Eye (tissue), 1 donor: ENCODE measurements around the gene DACT3.

ENCODE experiments used
- DNase-seq: peaks from one replicate; pipeline ENCODE4 v3.0.0-alpha.2; 2015

Gene DACT3

GRCh38 chr19:46661020-46661731 is at the start of gene DACT3:
Gene DACT3 (minus strand): TSS chr19:46661182. CDS start chr19:46661064, 118 bp downstream.
- peak; percentile 100 for DNase-seq

GRCh38 chr19:46710687-46711086 is 49.7 kb upstream of the DACT3 start:
- no peak for DNase-seq

GRCh38 chr19:46704379-46705076 is 43.5 kb upstream of the DACT3 start:
- peak; percentile 74 for DNase-seq

GRCh38 chr19:46700704-46701103 is 39.7 kb upstream of the DACT3 start:
- DNase-seq, result no peak

DNA sequence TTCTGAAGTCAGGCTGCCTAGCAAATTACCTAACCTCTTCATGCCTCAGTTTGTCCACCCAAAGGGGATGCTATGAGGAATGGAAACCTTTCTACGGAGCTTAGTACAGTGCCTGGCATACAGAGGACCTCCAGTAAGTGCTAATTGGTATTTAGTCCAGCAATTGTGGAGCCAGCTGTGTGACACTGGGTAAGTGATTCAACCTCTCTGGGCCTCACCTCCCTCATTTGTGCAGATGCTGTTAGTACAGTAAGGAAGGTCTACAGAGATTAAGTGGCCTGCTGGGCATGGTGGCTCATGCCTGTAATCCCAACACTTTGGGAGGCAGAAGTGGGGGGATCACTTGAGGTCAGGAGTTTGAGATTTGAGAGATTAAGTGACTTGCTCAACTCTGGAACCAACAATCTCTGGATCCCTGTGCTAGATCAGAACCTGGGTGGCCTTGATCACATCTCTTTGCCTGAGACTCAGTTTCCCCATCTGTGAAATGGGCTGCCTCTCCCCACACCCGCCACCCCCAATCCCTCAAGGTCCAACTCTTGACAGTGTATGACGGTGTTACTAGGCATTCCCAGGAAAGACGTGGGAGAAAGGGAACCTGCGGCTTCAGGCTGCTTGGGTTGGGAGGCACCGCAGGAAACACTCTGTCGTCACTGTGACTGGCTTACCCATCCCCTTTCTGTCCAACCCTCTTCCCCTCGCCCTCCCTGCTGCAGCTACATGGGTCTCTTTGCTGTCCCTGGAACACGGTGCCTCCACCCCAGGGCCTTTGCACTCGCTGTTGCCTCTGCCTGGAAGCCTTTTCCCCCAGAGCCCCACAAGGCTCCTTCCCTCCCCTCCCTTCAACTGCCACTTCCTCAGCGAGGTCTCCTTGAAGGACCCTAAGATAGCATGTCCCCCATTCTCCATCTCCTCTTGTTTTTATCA is 37.7 kb upstream of the DACT3 start:
- no peak for DNase-seq

- peak; percentile 94 for DNase-seq
Measured at GRCh38 chr19:46697204-46697960, 36.4 kb upstream of the DACT3 start.

- no peak for DNase-seq
Measured at GRCh38 chr19:46696866-46697203, 35.9 kb upstream of the DACT3 start.

- no peak for DNase-seq
Measured at GRCh38 chr19:46696052-46696451, 35.1 kb upstream of the DACT3 start.

DNA sequence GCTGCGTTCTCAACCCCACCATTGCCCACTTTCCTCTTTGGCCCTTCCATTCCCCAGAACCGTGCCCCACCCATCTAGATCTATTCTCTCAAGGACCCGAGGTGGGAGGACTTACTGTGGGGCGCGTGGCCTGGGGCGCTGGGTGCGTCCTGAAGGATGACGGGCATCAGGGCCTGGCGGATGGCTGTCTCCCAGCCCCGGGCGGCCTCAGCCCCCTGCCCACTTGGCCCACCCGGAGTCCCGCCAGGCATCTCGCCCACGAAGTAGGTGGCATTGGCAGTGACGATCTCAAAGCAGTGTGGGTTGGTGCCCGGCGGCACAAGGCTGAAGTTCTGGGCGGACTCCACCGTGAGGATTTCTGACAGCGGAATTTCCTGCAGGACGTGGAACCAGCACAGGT is 32.8 kb upstream of the DACT3 start:
- no peak for DNase-seq

DNA sequence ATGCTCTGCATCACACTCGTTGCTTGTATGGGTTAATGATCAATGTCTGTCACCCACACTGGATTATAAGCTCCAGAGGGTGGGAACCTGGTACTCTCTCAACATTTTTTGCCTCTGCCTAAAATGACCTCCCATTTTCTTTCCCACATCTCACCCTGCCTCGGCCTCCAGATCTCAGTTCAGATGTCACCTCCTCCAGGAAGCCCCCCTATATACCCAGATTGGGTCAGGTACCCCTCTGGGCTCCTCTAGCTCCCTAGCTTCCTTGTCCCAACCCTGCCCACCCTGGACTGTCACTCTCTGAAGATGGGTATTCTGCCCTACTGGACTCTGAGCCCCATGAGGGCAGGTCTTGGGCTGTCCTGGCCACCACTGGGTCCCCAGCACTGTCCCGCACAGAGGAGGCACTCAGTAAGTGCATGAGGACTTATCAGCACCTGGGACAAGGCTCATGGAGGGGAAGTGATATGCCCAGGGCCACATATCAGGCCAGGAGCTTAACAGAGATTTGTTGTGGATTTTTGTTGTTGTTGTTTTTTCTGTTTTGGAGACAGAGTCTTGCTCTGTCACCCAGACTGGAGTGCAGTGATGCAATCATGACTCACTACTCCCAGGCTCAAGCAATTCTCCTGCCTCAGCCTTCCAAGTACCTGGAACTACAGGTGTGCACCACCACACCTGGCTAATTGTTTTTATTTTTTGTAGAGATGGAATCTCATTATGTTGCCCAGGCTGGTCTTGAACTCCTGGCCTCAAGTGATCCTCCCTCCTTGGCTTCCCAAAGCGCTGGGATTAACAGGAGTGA is 32.1 kb upstream of the DACT3 start:
- DNase-seq, result no peak

DNA sequence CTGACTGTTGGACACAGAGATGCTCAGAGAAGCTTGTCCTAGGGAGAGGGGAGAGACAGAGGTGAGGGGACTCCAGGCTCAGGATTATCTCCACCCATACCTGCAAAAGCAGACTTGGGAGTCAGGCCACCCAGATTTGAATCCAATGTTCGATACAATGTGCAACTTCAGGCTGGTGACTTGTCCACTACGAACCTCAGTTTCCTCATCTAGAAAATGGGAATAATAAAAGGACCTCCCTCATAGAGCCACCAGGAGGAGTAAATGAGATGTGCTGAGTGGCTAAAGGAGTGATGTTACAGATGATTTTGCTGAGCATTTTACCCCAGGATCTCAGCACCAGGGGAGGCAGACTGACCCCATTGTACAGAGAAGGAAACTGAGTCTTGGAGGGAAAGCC is 31.0 kb upstream of the DACT3 start:
- DNase-seq, result no peak

- DNase-seq, result no peak
Measured at GRCh38 chr19:46691104-46691503, 30.1 kb upstream of the DACT3 start.

DNA sequence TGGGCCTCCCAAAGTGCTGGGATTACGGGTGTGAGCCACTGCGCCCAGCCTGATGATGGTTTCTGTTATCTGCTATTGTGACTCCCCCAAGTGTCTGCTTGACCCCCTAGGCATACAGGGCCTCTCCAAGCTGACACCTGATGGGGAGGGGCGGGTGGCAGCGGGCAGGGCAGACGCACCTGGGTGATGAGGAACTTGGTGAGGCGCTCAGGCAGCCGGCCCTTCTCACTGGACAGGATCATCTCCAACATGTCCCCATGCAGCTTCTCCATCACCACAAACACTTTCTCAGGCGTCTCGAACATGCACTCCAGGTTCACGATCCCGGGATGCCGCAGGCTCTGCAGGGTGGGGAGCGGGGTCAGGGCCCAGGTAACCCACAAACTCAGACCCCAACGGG is 28.4 kb upstream of the DACT3 start:
- DNase-seq, result no peak

DNA sequence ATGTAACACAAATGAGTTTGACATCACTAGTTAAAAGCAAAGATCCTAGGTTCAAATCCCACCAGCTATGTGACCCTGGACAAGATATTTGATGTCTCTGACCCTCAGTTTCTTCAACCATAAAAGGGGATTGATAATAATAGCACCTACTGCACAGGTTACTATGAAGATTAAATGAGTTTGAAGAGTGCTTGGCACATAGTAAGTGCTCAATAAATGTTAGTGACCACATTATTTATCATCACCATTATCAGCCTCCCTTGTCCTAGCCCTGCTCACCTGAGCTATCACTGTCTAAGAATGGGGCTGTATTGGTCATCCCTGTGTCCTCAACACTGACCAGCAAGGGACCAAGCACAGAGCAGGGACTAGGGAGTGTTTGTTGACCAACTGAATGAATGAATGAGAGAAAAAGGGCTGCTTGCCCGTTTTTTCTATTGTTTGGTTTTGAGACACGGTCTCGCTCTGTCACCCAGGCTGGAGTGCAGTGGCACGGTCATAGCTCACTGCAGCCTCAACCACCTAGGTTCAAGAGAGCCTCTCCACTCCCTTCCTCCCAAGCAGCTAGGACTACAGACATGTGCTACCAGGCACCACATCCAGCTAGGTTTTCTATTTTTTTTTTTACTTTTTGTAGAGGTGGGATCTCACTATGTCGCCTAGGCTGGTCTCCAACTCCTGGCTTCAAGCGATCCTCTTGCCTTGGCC is 26.6 kb upstream of the DACT3 start:
- no peak for DNase-seq

- DNase-seq, result no peak
Measured at GRCh38 chr19:46685189-46685588, 24.2 kb upstream of the DACT3 start.

DNA sequence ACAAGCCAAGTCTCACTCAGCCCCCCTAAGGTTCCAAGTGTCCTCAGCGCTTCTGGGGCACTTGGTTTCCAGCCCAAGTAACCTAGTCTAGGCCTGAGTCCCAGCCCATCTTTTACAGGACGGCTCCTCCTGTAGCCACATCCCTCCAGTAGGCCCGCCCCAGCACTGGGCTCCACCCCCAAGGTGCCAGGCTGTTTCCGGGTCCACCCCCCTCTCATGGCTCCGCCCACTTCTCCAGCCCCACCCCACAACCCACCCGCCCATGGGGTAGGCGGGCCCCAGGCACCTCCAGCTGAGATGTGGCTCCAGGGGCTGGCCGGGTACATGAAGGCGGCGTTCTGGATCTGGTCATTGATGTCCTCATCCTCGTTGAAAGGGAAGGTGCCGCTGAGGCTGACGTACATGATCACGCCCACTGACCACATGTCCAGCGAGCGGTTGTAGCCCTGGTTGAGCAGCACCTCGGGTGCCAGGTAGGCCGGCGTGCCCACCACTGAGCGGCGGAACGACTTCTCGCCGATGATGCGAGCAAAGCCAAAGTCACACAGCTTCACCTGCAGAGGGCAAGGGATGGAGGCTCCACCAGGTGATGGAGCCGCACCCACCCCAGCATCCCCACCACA is 17.2 kb upstream of the DACT3 start:
- no peak for DNase-seq

DNA sequence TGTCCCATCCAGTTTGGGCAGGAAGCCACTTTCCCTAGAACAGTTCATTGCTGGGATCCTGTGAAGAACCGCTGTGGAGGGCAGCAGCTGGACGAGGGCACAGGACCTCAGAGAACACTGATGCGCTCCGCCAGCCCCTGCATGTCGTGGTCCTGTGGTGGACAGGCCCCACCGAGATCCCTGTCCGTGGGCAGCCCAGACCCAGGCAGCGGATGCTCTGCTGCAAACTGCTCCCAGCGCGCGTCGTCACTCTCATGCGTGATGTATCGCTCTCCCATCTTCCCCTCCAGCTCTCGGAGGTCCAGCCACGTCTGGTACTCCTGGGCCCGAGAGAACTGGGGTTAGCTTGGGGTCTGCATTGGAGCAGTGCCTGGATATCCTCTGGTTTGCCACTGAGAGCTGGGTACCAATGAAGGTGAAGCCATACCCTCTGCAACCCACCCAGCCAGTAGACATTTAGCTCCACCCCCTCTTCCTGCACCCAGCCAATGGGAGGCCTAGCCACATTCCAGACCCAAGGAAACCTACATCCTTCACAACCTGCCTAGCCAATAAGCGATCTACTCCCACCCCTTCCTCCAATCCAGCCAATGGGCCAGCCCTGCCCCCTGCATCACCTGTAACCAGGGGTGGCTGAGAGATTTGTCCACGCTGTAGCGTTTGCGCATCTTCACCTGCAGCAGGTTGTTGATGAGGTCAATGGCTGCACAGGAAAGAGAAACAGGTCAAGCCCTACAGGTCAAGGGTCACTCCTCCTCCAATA is 13.6 kb upstream of the DACT3 start:
- no peak for DNase-seq

GRCh38 chr19:46670813-46671212 is 9.8 kb upstream of the DACT3 start:
- no peak for DNase-seq

- no peak for DNase-seq
Measured at GRCh38 chr19:46668662-46669061, 7.7 kb upstream of the DACT3 start.

GRCh38 chr19:46665072-46665471 is 4.1 kb upstream of the DACT3 start:
- DNase-seq, result no peak
